CD4-positive, alpha-beta T cell treated with Interleukin-17A for 1 hour (primary cell): ENCODE measurements around the gene GPR132.
"Not testable (repeated sequence)": the region's sequence is repeated elsewhere in the genome, so short reads cannot be mapped to it uniquely, and the experiment has no call there.

Experiments used
- DNase-seq: peaks from one replicate; pipeline ENCODE4 v3.0.0-alpha.2; 2020

GPR132 gene

DNA sequence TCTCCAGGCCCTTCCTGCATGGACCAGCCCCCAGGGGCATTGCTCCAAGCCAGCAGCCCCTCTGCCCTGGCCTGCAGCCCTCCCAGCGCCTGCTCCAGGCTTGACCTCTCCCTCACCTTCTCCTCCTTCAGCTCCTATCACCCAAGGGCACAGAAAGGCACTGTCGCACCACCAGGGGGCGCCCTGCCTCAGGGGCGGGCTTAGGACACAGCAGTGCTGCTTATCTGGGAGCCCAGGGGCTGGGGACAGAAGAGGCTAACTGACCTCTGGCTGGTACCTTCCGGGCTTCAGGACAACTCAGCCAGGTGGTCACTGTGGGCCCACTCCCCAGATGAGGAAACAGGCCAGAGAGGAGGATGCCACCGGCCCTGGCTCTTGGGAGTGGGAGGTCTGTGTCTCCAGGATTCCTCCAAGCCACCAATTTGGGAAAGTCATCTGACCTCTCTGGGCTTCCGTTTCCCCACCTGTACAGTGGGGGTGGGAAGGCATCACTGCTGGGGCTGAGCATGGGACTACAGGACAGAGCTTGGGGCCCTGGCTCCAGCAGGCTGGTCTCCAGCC lies 25.3 kb upstream of the GPR132 start:
- DNase-seq, result peak; percentile 84

DNA sequence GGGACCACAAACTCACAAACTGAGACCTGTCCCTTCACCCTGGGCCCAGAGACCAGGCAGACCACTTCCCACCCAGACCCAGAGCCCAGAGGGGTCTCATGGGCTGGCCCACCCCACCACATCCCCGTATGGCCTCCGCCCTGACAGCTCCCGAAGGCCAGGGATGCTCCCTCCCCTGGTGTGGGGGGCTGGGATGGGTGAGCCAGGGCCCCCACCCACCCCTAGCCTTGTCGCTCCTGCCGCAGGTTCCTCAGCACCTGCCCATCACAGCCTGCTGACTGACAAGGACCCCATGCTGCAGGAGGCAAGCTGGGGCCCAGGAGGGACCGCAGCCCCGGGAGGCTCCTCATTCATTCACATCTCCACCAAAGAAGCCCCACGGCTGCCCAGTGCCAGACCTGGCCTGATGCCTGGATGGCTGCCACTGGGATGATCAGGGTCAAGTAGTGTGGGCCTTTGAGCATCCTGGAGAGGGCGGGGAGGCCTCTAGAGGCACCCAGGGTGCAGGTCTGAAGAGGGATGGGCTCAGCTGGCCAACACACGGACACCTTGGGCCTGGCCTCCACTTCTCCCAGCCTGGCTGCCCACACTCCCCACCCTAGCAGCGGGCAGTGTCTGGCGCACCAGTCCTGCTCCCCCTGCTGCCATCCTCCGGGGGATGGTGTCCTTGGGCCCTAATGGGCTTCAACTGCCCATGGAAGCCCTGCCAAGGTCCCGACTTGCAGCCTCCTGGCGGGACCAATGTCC lies 24.7 kb upstream of the GPR132 start:
- DNase-seq, result no peak

DNA sequence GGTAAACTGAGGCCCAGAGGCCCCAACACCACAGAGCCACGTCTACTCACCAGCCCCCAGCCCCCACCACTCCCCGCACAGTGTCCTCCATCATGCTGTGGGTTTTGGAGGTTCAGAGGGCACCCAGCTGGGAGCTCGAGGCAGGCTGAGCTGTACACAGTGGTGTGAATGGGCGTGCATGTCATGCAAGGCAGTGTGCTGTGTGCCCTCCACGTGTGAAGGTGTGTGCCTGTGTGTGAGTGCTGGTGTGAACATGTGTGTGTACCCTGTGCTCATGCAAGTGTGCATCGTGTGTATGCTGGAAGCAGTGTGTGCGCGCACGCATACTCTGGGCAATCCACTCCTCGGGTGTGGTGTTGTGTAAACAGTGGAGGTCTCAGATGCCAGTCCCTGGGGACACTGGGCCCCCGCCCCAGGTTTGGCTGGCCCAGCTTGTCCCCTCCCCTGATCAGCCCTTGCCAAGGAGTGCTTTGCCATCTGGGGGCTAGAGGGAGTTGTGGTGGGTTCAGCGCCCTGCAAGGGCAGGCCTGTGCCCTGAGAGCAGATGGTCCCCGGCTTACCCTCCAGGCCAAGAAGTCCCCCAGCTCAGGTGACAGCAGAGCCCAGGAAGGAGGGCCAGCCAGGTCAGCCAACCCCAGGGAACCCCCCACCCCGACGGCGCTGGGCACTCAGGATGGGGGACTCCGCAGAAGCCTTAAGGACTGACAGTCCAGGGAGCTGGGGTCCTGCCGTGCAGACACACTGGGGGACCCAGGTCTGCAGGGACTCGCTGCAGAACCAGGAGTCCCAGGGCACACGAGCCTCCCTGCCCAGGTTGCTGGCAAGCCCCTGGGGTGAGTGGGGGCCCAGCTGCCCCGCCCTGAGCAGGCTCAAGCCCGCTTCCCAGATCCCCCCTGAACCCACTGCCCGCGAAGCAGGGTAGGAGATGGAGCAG lies 23.8 kb upstream of the GPR132 start:
- DNase-seq, result no peak

DNA sequence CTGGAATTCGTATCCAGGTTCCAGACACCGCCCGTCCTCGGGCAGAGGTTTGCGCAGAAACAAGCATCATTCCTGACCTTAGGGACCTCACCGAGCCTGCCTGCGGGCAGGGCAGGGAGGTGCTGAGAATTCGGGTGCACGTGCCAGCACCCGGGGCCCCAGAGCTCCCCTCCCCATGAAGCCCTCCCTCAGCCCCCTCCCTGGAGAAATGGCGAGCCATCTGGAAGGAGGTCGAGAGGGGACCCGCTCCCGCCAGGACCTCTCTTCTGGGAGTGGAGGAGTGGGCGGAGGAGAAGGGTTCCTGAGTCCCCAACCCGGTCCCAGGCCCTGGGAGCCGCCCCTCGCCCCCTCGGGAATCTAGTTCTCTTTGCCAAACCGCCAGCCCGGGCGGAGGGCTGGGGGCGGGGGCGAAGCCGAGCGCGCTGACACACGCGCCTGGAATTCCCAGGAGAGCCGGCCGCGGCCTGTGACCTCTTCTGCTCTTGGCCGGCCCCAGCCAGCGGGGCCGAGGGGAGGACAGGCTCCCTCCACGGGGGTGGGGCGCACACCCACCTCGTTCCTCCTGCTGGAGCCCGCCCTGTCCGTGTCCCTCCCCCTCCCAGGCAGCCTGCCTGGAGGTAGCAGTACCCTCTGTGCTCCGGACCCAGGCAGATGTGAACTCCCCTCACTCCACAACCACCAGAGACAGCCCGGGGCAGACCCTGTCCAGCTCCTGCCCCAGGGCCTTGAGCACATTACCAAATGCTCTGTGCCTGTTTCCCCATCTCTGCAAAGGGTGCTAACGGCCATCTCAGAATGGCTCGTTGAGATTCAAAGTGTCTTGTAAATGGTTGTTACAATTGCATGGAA lies 23.0 kb upstream of the GPR132 start:
- DNase-seq, result no peak

DNA sequence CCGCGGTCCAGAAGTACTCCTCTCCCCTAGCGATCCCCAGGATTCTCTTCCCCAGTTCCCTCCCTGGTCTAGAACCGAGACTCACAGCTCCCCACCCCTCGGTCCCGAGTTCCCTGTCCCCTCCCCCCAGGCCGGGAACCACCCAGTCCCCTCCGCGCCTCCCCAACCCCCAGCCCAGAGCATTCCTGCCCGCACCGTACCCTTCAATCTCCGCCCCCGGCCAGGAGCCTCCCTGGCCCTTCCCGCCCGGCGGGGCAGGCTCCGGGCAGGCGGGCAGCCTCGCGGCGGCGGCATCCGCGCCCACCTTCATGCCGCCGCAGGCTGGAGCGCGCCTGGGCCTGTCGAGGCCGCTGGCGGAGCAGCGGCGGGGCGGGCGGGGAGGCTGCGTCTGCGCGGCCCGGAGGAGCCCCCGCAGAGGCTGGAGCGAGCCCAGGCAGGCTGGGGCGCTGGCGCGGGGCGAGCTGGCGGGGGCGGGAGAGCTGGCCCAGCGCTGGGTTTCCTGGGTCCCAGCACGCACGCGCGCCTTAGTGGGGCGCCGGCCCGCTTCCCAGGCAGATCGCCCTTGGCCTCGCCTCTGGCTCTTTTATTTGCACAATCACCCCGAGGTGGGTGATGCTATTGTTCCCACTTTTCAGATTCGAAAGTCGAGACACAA lies 22.2 kb upstream of the GPR132 start:
- no peak for DNase-seq

DNA sequence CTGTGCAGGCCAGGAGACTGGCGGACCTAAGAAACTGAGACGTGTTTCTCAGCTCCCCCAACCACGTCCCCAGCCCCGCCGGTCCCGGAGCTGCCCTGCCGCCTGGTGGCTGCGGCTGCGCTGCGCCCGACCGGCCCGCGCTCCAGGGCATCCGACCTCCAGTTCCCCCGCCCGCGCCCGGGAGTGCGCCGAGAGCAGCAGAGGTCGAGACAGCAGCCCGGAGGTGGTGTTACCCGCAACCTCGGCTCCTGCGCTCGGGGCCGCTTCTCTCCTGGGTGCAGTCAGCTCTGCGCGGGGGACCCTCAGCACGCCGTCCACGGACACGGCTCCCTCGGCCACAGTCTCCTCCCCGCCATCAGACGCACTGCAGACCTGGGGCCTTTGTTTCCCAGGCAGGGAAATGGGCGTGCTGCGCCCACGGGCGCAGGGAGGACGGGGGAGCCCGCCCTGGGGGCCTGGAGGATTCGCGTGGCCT lies 21.6 kb upstream of the GPR132 start:
- DNase-seq, result peak; percentile 86

DNA sequence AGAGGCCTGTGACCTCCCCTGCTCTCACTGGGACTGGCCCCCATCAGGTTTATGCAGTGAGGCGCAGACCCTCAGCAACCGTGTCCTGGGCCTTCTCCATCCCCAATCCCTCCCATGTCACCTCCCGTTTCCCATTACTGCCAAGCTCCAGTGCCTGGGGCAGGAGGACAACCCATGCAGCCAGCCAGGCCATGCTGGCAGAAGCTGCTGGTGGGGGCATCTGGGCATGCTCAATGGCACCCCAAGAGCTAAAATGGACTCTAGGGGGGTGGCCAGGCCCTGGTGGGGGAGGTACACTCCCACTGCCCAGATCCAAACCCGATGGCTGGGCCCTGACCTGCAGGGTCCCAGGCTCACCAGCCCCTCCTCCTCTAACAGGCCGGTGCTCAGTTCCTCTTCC lies 20.5 kb upstream of the GPR132 start:
- DNase-seq, result no peak

DNA sequence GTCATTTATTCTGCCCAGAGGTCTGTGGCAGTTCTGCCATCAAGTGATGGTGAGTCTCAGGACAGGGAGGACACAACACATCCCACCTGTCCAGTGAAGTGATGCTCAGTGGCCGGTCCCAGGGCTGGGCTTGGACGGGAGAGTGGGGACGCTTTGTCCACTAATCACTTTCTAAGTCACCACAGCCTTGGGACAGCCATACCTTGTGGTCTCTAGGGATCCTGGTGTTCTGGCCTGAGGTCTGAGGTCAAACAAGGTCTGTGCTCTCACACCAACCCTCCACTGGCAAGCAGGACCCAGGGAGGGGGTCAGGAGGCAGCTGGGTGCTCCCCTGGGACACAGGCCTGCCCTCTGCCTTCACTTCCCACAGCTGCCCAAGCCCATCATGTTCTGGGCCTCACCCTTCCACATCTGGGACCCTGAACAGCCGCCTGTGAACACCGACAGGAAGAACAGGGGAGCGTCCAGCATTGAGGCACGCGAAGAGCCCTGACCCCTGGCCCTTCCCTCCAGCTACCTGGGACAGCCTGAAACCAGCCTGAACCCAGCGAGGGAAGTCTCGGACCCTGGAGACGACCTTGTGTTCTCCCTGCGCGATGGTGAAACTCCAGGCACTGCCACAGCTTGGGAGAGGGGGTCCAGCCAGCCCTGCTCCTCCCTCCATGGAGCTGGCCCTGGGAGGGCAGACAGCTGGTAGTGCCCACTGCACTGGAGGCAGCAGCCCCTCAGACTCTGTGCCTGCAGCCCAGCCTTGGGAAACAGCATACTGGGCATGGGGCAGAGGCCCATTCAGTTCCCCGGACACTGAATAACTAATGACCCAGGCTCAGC lies 19.7 kb upstream of the GPR132 start:
- DNase-seq, result no peak

DNA sequence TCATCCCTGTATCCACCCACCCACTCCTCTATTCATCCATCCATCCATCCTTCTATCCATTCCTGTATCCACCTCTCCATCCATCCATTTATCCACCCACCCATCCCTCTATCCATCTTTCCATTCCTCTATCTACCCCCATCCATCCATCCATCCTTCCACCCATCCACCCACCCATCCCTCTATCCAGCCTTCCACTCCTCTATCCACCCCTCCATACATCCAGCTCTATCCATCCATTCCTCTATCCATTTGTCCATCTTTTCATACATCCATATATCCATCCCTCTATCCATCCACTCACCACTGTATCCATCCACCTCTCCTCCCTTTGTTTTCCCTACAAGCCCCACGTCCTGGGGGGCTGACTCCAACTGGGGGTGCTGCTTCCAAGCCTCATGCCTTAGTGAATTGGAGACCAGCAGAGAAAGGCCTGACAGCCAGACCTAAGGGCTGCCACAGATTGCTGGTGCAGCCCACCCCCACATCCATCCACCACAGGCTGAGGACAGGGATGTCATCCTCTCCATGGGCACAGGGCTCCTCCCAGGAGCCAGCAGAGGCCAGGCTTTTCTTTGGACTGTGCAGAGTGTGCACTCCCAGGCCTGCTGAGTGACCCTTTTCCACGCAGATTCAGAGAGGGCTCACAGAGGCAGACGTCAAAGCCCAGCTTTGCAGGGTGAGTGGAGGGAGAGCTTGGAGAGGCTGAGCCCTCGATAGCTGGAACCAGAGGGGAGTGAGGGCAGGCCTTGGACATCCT lies 18.9 kb upstream of the GPR132 start:
- DNase-seq, result no peak

DNA sequence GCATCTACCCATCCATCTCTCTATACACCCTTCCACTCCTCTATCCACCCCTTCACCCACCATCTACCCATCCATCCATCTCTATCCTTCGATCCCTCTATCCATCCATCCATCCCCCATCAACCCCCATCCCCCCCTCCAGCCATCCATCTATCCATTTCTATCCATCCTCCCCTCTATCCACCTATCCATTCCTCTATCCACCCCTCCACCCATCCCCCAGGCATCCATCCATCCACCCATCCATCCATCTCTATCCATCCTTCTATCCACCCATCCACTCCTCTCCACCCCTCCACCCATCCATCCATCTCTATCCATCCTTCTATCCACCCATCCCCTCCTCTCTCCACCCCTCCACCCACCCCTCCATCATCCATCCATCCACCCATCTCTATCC lies 17.5 kb upstream of the GPR132 start:
- no peak for DNase-seq

DNA sequence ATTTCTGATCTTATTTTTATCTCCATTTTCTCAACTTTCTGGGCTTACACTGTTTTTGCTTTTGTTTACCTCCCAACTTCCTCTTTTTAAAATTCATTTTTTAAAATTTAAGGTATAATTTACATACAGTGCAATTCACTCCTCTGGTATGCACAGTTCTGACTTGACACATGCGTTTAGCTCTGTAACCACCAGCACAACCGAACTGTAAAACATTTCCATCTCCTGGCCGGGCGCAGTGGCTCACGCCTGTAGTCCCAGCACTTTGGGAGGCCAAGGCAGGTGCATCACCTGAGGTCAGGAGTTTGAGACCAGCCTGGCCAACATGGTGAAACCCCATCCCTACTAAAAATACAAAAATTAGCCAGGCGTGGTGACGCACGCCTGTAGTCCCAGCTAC lies 16.2 kb upstream of the GPR132 start:
- not testable (repeated sequence) for DNase-seq

DNA sequence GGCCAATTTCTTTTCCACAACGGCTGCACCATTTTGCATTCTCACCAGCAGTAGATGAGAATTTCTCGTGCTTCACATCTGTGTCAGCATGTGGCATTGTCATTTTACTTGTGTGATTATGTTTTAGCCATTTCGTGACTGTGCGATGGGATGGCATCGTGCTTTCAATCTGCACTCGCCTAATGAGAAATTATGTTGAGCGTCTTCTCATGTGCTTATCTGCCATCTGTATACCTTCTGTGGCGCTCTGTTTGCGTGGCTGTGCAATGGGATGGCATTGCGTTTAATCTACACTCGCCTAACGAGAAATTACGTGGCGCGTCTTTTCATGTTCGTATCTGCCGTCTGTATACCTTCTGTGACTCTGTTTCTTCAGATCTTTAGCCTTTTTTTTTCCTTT lies 14.9 kb upstream of the GPR132 start:
- DNase-seq, result no peak

DNA sequence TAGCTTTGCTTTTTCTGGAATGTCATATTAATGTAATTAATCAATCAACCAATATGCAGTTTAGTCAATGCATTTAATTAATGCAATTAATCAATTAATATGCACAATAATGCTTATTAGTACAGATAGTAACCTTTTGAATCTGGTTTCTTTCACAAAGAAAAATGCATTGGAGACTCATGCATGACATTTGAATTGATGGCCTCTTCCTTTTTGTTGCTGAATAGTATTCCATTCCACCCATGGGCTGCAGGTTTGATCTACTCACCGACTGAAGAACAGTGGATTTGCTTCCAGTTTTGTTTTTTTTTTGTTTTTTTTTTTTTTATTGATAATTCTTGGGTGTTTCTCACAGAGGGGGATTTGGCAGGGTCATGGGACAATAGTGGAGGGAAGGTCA lies 13.1 kb upstream of the GPR132 start:
- DNase-seq, result no peak

DNA sequence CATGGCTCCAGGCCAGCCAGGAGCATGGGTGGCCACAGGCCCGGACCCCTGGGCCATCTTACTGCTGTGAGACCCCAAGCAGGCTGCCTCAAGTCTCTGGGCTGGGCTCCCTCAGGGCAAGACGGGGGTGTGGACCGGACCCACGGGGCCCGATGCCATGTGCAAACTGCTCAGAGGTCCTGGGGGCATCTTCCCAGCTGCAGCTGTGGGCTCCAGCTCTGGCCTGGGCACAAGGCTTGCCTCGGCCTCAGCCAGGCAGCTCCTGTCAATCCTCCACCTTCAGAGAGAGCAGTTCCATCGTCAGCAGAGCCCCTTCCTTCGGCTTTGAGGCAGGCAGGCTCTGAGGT lies 12.4 kb upstream of the GPR132 start:
- DNase-seq, result no peak

DNA sequence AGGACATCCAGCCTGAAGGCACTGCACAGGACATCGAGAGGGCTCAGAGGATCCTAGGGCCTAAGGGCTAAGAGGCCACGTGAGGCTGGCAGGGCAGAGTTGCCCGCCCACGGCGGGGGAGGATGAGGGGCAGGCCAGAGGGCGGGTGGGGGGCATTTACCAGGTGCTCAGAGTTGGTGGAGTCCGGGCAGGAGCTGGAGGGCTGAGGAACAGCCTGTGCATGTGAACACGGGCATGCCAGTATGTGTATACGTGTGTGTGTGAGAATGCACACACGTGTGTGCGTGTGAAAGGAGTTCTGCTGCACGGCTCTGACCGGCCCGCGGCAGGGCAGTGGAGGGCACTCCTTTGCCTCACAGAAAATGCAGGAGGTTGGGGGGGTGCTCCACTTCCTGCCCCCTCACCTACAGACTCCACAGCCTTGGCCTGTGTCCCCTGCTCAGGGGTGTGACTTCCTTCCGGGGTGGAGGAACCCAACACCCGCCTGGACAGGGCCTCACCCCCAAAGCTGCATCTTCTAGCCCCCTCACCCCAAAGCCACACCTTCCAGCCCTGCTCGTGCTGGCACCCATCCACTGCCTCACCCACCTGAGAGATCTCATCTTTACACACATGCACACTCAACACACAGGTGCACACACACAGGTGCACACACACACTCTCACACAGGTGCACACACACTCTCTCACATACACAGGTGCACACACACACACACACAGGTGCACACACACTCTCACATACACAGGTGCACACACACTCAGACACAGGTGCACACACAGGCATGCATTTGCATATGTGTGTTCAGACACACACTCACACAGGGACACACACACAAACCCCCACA lies 11.8 kb upstream of the GPR132 start:
- DNase-seq, result peak; percentile 47

DNA sequence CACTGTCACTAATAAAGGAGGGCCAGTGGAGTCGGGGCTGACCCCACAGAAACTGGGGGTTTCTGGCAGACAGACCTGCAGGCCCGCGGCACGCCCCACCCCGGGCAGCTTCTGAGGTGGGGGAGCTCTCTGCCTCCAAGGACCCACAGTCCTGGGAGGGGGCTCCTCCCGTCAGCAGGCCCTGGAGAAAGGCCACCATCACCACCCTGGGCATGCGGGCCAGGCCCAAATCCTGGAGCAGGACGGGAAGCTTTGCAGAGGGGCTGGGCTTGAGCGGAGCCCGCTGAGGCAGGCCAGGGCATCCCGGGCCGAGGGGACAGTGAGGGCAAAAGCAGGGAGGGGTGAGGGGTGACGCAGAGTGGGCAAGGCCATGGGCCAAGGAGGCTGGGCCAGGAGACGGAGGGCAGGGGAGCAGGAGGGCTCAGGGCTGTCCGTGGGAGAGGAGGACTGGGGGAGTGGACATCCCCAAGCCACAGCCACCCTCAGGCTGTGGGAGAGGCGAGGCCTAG lies 11.1 kb upstream of the GPR132 start:
- DNase-seq, result no peak

DNA sequence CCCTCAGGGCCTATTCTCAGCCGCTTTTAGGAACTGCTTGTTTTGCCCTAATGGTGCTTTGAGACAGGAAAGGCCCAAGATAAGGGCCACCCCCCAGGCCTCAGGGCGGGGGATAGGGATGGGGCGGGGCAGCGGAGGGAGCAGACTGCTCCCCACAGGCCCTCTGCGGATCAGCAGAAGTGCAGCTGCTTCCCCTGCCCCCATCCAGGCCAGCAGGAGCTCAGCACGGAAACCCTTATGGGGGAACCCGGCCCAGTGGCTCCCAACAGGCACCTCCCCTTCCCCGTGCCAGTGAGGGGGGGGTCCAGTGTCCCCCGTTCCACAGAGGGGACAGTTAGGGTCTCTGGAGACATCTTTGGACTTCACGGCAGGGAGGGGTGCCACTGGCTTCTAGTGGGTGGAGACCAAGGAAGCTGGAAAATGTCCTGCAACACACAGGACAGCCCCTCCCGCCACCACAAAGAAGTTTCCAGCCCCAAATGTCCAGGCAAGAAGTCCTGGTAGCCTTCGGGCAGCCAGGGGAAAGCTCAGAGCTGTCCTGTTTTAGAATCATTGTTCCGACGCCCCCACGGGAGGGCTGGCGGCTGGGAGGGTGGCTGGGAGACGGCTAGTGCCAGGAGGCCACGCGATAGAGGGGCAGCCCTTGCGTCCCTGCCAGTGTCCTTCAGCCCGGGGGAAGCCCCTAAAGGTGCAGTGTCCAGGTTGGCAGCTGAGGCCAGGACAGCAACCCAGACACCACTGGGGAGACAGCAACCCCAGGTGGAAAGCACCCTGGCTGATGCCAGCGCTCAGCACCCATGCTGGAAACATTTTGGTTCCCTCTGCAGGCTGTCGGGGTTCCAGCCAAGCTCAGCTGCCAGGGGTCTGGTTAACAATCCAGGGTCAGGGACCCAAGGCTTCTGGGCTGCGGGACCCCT lies 10.4 kb upstream of the GPR132 start:
- DNase-seq, result no peak

DNA sequence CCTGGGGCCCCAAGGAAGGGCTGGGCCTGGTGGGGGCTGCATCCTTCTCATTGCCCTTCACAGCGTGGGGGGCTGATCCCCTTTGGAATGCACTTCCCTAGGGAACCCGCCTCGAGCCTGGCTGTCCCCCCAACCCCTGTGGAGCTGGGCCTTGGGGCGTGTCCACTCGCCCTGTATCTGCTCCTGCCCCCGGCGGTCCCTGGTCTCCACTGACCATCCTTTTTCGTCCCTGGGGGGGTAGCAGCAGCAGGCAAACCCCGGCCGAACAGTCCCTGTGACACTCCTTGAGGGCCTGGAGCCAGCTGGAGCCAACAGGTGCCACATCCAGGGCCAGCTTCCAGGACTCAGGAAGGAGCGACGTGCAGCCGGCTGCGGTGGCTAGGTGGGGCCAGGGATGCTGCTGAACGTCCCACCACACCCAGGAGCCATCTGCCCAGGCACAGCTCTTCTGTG lies 9.4 kb upstream of the GPR132 start:
- DNase-seq, result no peak
